Activated T-helper 9 cell treated with anti-CD3 and anti-CD28 coated beads, Interleukin-2, amount 50 U/mL, for 16 hours (primary cell): Measurements from ENCODE around the gene WDR5B.
A peak's percentile ranks its signal among the peaks of the same experiment; 100 is the strongest.
"Not testable (repeated sequence)": the region's sequence is repeated elsewhere in the genome, so short reads cannot be mapped to it uniquely, and the experiment has no call there.

ENCODE experiments used
- DNase-seq: peaks from one replicate; pipeline ENCODE4 v3.0.0-alpha.2; 2020; ENCODE audit warnings: low read depth

WDR5B gene

GRCh38 chr3:122415762-122416654 lies at the start of gene WDR5B:
WDR5B (minus strand) TSS chr3:122416062; CDS start chr3:122415528, 534 bp downstream.
- peak; percentile 96 for DNase-seq

GRCh38 chr3:122464659-122465058 lies 48.8 kb upstream of the WDR5B start:
- DNase-seq: no peak

GRCh38 chr3:122462406-122462805 lies 46.5 kb upstream of the WDR5B start:
- DNase-seq: no peak

GRCh38 chr3:122461806-122462205 lies 45.9 kb upstream of the WDR5B start:
- DNase-seq: no peak

- DNase-seq: no peak
Observed at GRCh38 chr3:122458992-122459391, 43.1 kb upstream of the WDR5B start.

GRCh38 chr3:122457706-122458105 lies 41.8 kb upstream of the WDR5B start:
- no peak for DNase-seq

- DNase-seq: no peak
Observed at GRCh38 chr3:122456074-122456473, 40.2 kb upstream of the WDR5B start.

- no peak for DNase-seq
Observed at GRCh38 chr3:122451371-122451770, 35.5 kb upstream of the WDR5B start.

GRCh38 chr3:122448218-122448617 lies 32.4 kb upstream of the WDR5B start:
- not testable (repeated sequence) for DNase-seq

- DNase-seq: not testable (repeated sequence)
Observed at GRCh38 chr3:122444491-122444887, 28.6 kb upstream of the WDR5B start.

GRCh38 chr3:122443762-122444490 lies 28.1 kb upstream of the WDR5B start:
- not testable (repeated sequence) for DNase-seq

- no peak for DNase-seq
Observed at GRCh38 chr3:122443090-122443489, 27.2 kb upstream of the WDR5B start.

- no peak for DNase-seq
Observed at GRCh38 chr3:122435950-122436349, 20.1 kb upstream of the WDR5B start.

GRCh38 chr3:122430371-122430770 lies 14.5 kb upstream of the WDR5B start:
- no peak for DNase-seq

GRCh38 chr3:122427857-122428471 lies 12.1 kb upstream of the WDR5B start:
- no peak for DNase-seq

GRCh38 chr3:122421836-122422235 lies 6.0 kb upstream of the WDR5B start:
- no peak for DNase-seq

GRCh38 chr3:122421101-122421500 lies 5.2 kb upstream of the WDR5B start:
- DNase-seq: no peak

GRCh38 chr3:122416966-122417365 lies 1.1 kb upstream of the WDR5B start:
- DNase-seq: no peak

GRCh38 chr3:122415104-122415744 lies 638 bp downstream of the WDR5B start:
- no peak for DNase-seq

GRCh38 chr3:122414391-122414790 lies 1.5 kb downstream of the WDR5B start:
- DNase-seq: no peak

- no peak for DNase-seq
Observed at GRCh38 chr3:122410639-122411038, 5.2 kb downstream of the WDR5B start.

- DNase-seq: no peak
Observed at GRCh38 chr3:122410111-122410510, 5.8 kb downstream of the WDR5B start.
